GM12873 (cell line): ENCODE results near the gene DCT.

Experiments
- TF ChIP-seq, protein P1 (sequence below): IDR thresholded peaks from 2 replicates; pipeline ENCODE4 v1.5.1; 2012; ENCODE audit warnings: low read depth, mild to moderate bottlenecking, moderate library complexity, low read length, control low read depth; ENCODE audit not compliant: insufficient read depth; ENCODE audit errors: missing control alignments

Gene DCT

DNA sequence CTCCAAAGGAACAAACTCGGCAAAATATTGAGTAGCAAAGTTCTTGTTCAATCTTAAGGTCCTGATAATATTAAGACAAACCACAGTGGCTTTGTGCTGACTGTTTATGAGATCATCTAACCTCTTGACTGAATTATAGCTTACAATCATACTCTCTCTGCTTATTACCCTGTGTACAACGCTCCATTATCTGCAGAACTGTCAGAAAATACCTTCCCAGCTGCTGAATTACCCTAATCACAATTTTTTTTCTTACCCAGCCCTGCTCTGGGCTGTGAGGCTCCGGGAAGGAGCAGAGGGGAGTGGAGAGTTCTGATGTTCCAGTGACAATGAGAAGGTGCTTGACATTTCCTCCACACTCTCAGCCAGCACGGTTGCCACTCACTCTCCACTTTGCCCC is 64.8 kb downstream of the DCT start:
- TF ChIP-seq, protein P1, sequence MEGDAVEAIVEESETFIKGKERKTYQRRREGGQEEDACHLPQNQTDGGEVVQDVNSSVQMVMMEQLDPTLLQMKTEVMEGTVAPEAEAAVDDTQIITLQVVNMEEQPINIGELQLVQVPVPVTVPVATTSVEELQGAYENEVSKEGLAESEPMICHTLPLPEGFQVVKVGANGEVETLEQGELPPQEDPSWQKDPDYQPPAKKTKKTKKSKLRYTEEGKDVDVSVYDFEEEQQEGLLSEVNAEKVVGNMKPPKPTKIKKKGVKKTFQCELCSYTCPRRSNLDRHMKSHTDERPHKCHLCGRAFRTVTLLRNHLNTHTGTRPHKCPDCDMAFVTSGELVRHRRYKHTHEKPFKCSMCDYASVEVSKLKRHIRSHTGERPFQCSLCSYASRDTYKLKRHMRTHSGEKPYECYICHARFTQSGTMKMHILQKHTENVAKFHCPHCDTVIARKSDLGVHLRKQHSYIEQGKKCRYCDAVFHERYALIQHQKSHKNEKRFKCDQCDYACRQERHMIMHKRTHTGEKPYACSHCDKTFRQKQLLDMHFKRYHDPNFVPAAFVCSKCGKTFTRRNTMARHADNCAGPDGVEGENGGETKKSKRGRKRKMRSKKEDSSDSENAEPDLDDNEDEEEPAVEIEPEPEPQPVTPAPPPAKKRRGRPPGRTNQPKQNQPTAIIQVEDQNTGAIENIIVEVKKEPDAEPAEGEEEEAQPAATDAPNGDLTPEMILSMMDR = no peak

DNA sequence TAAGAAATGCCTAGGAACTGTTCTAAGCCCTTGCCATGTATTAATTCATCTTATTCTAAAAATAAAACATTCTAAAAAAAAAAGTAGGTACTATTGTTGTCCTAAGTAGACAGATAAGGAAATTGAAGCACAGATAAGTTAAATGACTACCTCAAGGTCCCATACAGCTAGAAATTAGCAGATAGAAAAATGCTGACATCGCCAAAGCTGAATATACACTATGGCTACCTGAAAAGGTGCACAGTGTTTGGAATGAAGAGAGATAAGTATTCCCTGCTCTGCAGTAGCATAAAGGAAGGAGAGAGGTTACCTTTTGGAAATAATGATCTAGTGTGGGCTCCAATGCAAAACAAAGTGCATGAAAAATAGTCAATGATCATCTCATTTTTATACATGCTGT is 65.3 kb downstream of the DCT start:
- TF ChIP-seq, protein P1 = no peak

- TF ChIP-seq, protein P1 = no peak
These were observed 65.9 kb downstream of the DCT start for GRCh38 chr13:94413598-94413944.

DNA sequence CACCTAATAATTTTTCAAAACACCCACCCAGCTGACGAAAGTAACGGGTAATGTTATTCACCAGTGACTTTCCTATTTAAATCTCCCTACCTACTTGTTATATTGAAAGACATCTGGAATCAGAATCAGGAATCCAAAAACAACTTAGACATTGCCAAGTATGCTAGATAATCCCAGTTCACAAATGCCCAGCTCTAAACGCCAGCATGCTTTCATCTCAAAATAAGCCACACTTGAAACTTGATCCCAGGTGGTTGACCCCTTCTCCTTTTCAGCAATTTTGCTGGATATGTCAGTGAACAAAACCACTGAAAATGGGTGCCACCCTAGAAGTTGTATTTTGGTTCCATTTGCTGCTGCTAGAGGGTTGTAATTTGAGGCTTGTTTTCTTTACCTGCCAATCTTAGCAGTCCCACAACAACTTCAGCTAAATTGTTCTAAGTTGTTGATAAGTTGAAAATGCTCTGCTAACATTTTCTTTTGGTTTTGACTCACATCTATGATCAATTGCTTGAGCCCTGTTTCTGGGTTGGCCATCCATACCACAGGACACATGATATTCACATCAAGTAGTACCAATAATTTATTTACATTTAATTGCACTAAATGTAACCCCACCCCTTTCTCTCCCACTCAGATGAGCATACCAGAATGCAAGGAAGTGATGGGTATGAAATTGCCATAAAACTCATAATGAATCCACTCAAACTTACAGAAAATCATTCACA is 66.4 kb downstream of the DCT start:
- TF ChIP-seq, protein P1 = no peak

GRCh38 chr13:94411747-94412146 is 67.7 kb downstream of the DCT start:
- TF ChIP-seq, protein P1 = no peak

GRCh38 chr13:94408314-94409036 is 71.0 kb downstream of the DCT start:
- TF ChIP-seq, protein P1 = no peak

DNA sequence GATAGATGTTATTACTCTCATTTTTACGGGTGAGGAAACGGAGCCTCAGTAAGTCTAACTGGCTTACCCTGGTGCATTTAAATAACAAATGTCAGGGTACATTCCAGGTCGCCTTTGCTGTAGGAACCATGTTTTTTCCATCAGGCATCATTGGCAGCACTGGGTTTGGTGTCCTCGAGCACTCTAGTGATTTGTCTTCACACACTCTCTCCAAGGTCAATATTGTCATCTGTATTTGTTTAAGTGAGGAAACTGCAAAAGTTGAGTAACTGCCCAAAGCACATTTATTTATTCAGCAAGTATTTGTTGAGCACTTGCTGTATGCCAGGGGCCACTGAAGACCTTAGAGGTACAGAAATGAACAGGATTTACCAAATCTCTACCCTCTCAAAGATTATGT is 78.6 kb downstream of the DCT start:
- TF ChIP-seq, protein P1 = no peak
